Activated CD8-positive, alpha-beta memory T cell treated with anti-CD3 and anti-CD28 coated beads, Interleukin-2, amount 50 U/mL, for 48 hours (primary cell): ENCODE data around the gene KCNJ1.
A peak's percentile ranks its signal among the peaks of the same experiment; 100 is the strongest.

Source experiments
- DNase-seq: peaks from one replicate; pipeline ENCODE4 v3.0.0-alpha.2; 2020

The KCNJ1 gene

DNA sequence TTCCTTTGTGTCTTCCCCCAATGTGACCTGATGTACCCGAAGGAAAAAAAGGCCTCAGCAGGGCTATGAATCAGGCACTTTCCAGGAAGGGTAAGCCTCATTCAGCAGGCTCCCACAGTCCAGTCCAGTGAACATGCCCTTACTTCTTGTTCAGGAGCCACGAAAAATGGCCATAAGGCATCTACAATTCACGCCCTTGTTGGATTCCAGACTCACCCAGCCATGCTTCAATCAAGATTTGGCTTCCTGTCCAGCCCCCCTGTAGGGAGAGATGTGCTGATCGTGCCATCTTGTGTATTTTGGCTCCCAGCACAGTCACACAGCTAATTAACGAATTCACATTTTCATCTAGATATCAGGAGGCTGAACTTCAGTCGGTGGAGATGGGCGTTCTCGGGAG lies 14.1 kb upstream of the KCNJ1 start:
- peak; percentile 39 for DNase-seq

DNA sequence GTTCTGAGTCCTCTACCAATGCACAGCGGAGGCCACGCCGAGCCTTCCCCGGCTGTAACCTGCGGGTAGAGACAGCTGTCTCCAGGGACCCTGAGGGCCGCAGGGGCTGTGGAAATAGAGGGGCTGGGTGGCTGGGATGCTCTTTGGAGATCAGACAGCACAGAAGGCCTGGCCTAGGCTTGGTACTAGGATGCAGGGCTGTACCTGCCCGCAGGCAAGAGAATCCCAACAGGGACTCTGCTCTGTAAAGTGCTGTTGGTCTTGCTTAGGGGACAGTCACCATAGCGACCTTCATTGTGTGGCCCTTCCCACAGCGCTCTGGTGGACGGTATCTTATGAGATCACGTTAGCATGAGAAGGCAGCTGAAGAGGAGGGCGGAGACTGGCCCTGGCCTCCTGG lies 12.7 kb upstream of the KCNJ1 start:
- DNase-seq = peak; percentile 30

DNA sequence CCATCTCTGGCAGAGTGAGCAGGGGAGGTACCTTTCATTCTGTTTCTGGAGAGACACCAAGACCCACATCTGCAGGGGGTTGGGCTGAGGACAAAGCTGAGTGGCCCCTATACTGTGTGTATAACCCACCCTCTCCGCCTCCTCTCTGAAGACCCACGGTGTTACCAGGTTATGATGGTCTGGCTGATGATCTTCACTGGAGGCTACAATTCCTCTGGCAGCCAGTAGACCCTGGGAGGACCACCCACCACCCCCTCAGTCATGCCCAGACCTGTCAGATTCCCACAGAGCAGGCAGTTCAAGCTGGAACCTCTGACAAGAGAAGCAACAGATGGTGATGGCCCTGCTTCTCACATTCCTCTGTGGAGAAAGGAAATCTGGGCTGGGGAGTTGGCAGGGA lies 11.4 kb upstream of the KCNJ1 start:
- no peak for DNase-seq

DNA sequence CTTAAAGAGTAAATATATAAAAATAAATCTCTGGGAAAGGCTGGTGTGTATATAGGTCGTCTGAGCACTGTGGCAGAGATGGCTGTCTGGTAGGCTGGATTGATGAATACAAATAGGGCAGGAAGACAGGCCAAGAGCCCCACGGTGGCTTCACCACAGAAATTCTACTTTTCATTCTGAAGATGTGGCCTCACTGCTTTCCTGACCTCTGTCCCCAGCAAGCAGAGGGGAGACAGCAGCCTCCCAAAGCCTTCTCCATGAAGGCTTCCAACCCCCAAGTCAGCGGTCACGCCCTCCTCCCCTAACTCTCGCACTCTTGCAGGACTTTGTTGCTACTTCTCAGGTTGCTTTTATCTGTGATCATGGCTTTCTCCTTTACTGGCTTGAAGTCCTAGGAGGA lies 10.6 kb upstream of the KCNJ1 start:
- peak; percentile 33 for DNase-seq

DNA sequence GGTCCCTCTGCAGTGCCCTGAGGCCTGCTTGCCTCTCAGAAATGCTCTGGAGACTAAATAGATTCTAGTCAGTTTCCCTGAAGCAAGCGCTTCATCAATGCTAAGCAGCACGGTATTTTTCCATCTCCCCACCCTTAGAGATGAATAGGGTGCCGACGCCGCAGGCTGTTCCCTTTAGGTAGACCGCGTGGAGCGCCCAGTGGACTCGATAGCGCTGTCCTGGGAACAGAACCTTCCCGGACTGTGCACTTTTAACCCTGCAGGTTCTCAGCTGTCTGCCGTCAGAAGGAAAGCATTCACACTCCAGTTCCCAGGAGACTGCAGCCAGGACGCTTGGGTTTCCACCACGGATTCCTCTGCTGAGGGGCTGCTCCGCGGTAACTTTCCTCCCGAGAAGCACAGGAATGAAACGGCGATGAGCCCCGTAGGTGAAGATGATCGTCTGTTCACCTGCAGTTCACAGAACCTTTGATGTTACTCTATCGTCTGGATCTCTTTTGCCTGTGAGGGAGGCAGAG lies 9.1 kb upstream of the KCNJ1 start:
- peak; percentile 25 for DNase-seq

DNA sequence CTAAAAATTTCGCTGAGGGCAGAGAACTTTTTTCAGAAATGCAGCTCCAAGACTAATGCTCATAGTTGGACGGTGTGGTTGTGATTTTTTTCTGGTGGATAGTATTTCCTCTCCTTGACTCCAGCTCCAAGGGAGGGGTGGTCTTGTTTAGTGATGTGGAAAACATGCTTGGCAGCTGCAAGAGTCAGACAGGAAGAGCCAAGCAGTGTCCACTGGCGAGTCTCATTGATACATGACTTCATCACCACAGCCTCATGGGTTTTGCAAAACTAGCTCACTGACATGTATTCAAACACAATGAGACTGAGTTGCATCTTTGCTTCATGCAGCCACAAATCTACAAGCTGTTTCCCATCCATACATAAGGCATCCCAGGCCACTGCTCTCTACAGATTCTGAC lies 7.3 kb upstream of the KCNJ1 start:
- DNase-seq = peak; percentile 32

DNA sequence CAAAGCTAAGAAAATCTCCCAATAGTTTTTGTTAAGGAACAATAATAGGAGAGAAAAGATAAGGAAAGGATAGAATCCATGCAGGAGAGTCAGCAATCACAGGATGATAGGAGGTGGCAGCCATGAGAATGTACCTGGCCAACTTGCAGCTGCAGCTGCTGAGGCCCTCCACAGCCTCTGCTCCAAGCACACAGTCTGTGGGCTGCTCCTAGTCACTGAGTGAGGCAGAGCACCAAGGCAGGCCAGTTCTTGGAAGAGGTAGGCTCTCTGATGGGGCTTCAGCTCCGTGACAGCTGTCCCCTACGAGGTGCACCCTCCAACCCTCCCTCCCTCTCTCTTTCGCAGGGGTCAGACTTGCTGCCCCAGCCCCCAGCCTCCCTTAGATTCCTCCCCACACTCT lies 5.5 kb upstream of the KCNJ1 start:
- peak; percentile 46 for DNase-seq

DNA sequence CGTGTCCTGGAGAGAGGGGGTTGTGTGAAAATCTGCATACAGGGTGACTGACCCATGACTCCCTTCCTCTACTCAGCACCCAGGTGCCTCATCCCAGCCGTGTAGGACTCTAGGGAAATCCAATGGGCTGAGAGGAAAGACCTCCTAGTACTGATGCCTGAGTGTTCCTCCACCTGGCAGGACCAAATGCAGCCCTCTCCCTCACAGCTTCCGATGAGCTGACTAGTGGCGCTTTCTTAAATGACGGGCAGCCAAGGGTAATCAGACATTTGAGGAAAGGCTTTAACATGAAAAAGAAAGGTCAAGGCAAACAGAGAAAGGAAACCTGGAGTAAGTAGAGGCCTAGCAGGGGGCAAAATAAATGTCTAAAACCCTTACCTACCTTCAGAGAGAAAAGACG lies 5.0 kb upstream of the KCNJ1 start:
- DNase-seq = no peak

DNA sequence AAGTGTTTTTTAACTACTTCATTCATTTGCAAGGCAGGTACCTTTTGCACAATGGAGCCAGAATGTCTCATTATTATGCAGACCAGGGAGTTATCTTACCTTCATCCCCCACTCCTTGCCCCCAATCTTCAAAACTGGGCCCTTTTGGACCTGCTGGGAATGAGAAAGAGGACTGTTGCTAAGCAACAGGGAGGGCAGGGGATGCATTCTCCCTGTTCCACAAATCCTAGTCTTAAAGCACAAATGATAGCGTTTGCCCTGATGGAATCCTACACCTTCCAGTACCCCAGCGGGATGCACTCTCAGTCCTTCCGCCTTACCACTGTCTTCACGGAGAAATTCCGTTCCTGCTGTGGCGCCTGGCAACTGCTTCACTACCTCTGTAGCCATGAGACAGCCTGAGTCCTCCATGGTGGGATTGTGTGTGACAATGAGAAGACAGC lies 4.1 kb upstream of the KCNJ1 start:
- no peak for DNase-seq

DNA sequence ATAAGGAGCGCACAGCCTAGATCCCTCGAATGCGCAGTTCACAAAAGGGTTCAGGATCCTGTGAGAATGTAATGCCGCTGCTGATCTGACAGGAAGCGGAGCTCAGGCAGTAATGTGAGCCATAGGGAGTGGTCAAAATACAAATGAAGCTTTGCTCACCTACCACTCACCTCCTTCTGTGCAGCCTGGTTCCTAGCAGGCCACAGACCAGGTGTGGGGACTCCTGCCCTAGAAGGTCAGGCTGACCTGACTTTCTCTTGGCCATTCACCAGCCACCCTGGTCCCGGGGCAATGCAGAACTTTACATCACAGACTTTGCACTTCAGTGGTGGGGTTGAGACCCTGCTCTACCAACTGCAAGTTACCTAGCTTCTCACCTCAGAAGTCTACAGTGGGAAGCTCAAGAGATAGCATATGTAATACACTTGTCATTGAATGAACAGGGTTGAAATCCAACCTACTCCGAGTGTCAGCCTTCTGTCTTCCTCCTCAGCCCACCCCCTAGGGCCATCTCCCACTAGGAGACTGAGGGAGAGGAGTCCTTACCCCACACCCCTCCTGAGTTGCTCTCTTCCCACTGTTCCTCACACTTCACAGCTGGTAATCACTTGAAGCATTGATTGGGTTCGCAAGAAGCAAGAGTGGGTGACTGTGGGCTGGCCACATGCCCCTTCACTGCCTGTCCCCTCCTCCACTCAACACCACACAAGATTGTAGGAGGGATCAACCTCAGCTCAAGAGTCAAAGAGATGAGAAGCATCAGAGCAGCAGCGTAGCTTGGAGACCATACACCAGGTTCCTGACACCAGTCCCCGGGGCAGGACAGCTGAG lies 2.0 kb upstream of the KCNJ1 start:
- DNase-seq = no peak

DNA sequence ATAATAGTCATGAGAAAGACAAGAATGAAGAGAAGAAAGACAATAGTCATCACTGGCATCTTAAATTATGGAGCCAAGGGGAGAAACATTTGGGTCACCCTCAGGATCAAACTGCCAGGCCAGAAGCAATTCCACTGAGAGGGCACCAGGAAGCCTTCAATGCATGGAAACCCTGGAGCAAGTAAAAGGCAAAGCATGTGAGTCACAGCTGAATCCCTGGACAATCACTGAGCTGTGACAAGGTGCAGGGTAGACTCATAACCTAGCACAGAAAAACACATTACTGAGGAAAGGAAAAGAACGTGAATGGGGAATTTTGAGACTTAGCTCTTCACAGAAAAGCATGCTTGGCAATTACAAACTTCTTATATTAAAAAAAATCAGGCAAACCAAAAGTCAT lies 1.6 kb downstream of the KCNJ1 start:
- DNase-seq = peak; percentile 15

DNA sequence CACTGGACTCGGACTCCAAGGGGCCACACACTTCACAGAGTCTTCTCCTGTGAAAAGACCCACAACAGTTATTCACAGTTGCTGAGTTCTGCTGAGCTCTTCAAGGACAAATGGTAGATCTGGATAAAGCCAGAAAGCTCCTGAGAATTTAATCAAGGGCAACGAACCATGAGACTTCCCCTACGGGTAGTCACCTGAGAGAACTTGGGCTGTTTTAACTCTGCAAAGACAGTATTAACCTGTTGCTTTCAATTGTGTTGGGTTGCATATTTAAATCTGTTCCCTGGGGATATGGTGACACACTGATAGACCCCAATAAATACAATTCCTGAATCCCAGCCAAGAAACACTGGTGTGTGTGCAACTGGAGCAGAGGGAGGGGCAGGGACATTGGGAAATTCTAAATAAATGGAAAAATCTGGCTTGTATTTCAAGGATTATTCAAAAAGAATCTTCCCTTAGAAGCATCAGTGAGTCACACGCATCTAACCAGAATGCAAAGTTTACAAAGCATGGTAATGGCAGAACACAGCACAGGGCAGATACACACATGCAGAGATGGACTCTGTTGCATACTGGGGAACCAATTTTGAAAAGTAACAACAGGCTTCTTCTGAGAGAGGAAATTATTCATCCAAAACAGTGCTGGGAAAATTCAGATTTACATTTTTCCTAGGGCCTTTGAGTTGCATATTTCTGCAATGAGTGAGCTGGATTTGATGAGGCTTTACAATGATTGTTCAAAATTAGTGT lies 4.0 kb downstream of the KCNJ1 start:
- DNase-seq = no peak

DNA sequence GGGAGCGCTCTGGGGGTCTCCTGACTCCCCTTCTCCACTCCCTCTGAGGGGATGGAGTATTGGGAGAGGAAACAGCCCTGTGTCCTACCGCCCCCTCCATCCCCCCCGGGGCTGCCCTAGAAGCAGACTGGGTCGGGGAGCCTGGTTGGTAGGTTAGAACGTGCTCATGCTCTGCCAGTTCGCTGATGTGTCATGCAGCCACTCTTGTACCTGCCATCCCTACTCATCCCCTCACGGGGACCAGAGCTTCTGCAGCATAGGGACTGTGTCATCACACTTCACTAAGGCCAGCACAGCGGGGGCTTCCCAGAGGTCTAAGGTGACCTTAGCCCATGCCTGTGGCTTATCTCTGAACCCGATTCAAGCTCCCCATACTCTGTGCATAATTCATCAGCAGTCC lies 4.7 kb downstream of the KCNJ1 start:
- peak; percentile 39 for DNase-seq

DNA sequence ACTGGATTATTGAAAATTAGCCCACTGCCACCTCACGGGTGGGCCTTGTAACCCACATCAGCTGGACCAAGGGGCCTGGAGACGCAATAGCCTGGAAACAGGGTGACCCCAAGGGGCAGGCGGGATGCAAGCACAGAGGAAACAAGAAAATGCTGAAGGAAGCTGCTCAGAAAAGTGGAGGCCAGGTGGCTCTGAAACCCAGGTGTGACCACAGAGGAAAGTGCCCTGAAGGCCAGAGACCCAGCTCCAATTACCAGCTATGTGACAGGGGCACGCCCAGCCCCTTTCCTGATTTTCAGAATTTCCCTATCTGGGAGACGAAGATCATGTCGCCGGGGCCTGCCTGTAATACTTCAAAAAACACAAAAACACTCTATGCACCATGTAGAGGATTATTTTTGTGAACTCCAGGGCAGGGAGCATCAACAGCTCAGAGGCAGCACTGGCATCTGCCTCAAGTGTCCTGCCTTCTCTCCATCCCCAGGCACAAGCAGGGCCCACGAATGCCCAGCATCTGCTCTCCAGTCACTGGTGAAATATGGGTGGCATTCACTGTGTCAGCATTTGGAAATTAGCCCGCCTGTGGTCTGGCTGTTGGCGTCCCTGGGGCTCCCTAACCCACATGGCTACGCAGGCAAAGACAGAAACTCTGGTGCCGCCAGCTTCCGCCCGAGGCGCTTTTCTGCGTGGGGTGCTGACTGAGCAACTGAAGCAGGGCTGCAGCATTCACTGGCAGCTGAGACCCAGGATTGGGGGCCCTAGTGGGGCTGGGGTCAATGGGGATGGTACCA lies 6.3 kb downstream of the KCNJ1 start:
- peak; percentile 44 for DNase-seq

DNA sequence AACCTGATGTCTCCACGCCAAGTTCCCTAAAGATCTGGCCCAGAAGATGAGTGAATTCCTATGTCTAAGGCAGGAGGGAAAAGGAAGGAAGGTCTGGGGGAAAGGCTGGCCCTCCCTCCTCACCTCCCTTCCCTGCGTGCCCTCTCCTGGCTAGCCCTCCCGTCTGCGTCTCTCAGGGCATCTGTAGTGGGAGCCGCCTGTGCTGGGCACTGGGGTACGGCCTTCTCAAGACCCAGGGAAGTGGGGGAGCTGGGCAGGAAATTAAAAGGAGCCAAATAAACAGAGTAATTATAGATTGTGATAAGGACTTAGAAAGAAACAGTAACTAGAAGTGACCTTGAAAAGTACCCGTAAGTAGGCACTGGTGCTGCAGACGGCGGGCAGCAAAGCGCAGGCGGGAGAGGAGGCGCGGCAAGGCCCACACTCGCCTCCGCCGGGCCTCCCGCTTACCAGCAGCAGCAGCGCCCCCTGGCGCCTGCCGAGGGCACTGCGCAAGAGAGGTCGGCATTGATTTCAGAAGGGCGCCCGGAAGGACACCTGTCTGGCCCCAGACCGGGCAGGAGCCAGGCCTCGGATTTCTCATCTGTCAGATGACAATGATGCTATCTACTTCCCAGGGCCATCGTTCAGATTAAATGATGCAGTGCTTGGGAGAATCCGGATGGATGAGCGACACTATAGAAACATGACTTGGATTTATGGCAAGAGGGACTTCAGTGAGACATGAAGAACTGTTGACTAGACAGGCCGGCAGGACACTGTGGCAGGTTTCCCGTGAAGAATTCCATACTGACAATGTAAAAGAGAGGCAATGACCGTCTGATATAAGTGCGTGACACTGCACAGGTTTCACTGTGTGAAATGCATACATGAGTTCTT lies 7.3 kb downstream of the KCNJ1 start:
- peak; percentile 95 for DNase-seq

DNA sequence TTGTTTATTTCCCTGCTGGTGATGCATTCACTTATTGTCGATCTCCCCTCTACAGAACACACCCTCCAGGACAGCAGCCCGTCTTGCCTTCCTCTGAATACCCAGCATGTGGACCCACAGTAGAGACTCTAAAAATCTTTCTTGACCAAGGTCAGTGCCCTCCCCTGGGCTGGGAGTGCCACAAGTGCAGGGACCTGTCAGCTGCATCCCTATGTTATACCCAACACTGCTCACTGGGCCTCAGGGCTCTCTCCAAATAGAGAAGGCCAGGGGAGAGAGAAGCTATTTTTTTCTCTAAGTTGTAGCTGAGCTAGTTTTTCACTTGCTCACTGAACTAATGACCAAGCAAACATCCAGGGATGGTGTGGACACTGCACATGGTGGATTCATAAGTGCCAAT lies 9.8 kb downstream of the KCNJ1 start:
- peak; percentile 33 for DNase-seq

DNA sequence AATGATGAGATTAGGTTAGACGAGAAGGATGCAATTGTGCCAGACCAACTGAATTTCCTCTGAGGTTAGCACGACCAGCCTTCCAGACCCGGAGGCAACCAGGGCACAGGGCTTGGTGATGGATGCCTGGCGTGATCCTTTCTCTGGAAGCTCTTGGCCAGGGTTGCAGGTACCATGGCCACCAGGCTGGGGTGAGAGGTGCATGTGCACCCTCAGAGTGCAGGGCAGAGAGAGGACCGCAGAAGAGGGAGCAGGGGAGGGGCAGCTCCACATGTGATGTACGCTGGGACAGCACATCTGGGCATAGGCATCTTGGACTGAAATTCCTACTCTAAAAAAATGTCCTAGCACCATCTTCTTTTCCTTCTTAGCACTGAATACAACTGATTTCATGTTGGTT lies 10.9 kb downstream of the KCNJ1 start:
- DNase-seq = peak; percentile 29

DNA sequence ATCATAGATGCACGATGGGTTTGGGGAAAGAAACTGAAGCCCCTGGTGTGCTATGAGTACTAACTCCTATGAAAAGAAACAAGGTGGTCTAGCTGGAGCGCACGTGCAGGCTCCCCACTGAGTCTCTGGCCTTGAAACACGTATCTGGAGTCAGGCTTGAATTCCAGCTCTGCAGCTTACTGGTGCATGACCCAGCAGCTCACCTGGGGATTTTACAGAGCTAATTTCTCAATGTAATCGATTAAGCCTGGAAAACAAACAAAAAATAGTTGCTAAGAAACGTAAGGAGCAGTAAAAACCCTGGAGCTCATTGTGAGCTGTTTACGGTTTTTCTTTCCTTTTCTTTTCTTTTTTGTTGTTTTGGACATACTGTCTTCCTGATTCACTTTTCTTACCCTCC lies 12.3 kb downstream of the KCNJ1 start:
- peak; percentile 30 for DNase-seq

DNA sequence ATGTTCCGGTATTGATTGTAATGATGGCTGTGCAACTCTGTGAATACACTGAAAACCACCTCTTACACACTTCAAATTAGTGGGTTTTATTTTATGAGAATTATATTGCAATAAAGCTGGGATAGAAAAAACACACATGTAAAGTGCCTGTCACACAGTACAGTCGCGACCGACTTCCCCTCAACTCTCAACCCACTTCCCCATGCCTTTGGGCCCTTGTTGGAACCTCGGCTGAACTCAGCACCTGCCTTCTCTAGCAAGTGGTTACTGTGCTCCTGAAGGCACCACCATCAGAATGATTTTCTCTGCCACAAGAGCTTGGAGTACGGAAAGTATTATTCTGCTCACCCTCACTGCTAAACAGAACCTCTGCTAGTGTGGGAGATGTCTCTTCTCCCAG lies 13.5 kb downstream of the KCNJ1 start:
- DNase-seq = peak; percentile 35

DNA sequence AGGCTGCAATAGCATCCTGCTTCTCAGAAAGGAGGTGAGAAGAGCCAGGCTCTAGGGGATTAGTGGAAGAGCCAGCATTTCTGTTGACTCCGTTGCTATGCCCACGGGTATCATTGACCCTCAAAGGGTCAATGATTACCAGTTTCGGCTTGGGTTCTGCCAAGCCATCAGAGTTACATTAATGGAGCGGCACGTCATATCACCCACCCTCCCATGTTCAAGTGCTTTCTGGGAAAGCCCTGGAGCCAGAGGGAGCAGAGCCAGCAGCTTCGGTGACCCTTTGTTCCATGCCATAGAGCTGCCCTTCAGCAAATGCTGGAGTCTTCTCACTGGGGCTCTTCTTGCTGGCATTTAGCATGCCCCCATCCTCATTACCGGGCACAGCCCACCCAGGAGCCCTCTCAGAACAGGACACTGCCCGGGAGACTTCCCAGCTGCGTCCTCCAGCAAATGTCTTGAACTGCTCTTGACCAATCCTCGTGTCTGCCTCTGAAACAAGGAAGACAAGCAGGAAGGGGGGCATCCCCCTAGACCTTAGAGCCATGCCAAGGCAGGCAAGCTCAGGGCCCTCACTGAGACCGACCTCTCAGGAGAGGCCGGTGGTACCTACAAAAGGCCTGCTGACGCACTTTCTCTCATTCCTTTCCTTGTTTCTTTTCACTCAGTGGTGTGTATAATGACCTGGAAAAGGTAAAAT lies 14.6 kb downstream of the KCNJ1 start:
- peak; percentile 23 for DNase-seq

DNA sequence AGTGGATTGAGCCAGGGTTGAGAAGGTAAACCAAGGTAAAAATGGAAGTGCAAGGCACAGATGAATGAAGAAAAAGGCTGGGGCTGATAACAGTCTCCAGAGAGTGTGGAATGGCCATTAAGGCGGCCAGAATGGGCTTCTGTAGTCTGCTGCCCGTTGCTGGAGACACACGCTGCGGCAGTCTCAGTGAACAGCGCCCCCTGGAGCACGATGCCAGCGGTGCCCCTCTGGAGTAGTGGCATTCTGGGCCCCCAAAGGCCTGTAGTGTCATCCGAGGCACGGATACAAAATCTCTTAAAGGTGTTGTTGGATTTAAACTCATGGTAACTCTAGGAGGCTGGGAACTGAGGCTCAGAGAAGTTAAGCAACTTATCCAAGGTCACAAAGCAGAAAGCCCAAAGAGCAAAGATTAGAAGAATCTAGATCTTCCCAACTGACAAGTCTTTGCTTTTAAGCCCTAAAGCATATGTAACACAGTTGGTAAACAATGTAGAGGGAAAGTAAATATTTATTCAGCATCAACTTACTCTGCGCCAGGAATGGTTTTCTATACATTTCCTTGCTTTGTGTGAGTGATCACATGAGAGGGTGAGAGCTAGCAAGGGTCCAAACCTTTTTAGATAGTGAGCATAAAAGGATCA lies 18.2 kb downstream of the KCNJ1 start:
- DNase-seq = peak; percentile 93
